Osteoblast (primary cell): ENCODE data around the gene TCF12. TPM values are rescaled to one million over a fixed set of nuclear protein-coding genes. Genes with fewer than 3 reads are reported as not detected.

Experiments
- DNase-seq: peaks from one replicate; pipeline ENCODE4 v3.0.0; 2011; ENCODE audit warnings: low spot score, mixed read lengths; ENCODE audit not compliant: insufficient read length; ENCODE audit errors: missing footprints
- H2AFZ ChIP-seq: 2 replicates; pipeline ENCODE4 v1.6.0; 2011; ENCODE audit warnings: mild to moderate bottlenecking, low read length
- H3K27ac ChIP-seq: 2 replicates; pipeline ENCODE4 v1.5.1; 2011; ENCODE audit warnings: mild to moderate bottlenecking, low read depth, low read length, moderate library complexity
- H3K27me3 ChIP-seq: 2 replicates; pipeline ENCODE4 v1.6.0; 2012; ENCODE audit warnings: mild to moderate bottlenecking, control low read depth, inconsistent platforms, low read length, moderate library complexity; ENCODE audit not compliant: insufficient read depth
- H3K36me3 ChIP-seq: 2 replicates; pipeline ENCODE4 v1.5.1; 2011; ENCODE audit warnings: mild to moderate bottlenecking, low read length, control low read depth, moderate library complexity; ENCODE audit not compliant: insufficient read depth
- H3K4me1 ChIP-seq: 2 replicates; pipeline ENCODE4 v1.5.1; 2011; ENCODE audit warnings: mild to moderate bottlenecking, low read length, control low read depth, moderate library complexity; ENCODE audit not compliant: insufficient read depth
- H3K4me2 ChIP-seq: 2 replicates; pipeline ENCODE4 v1.6.0; 2011; ENCODE audit warnings: mild to moderate bottlenecking, low read length; ENCODE audit not compliant: insufficient read depth
- H3K4me3 ChIP-seq: fragments of 200-600 bp; sonication (generic); 3 replicates; pipeline ENCODE4 v1.5.1; 2012; ENCODE audit warnings: mild to moderate bottlenecking, low read length, inconsistent platforms; ENCODE audit not compliant: insufficient read depth
- H3K79me2 ChIP-seq: 2 replicates; pipeline ENCODE4 v1.6.0; 2012; ENCODE audit warnings: mild to moderate bottlenecking, low read length, control low read depth, inconsistent platforms; ENCODE audit not compliant: insufficient read depth
- H3K9me3 ChIP-seq: 2 replicates; pipeline ENCODE4 v1.5.1; 2011; ENCODE audit warnings: low read depth, low read length, control low read depth
- H4K20me1 ChIP-seq: 2 replicates; pipeline ENCODE4 v1.6.0; 2012; ENCODE audit warnings: mild to moderate bottlenecking, low read length, control low read depth; ENCODE audit not compliant: insufficient read depth
- CTCF ChIP-seq: IDR thresholded peaks from 2 replicates; pipeline ENCODE4 v1.5.1; 2011; ENCODE audit warnings: mild to moderate bottlenecking, low read depth, low read length, moderate library complexity; ENCODE audit errors: extremely low read depth
- total RNA-seq: library from RNA; depleted of rRNA; stranded (reverse); fragments of >200 nt; gene quantifications from 2 replicates; pipeline ENCODE4 v1.2.3, GENCODE V29; 2012

TCF12 gene
- total RNA-seq, 1 donor = 86.5 TPM

GRCh38 chr15:57091636-57092035 is 173.2 kb downstream of the TCF12 start:
- DNase-seq = no peak
- no peaks in the 10 kb centered on the region for H4K20me1 ChIP-seq
- no peak overlapping the region for H3K27ac ChIP-seq
- H3K36me3 ChIP-seq = peaks cover 3% of the 10 kb centered on the region
- no peak overlapping the region for H3K4me3 ChIP-seq
- H3K4me1 ChIP-seq = no peaks in the 10 kb centered on the region
- no peak overlapping the region for H2AFZ ChIP-seq
- TF ChIP-seq CTCF = no peak
- peaks cover 29% of the 10 kb centered on the region for H3K79me2 ChIP-seq
- no peak overlapping the region for H3K4me2 ChIP-seq
- H3K27me3 ChIP-seq = no peaks in the 10 kb centered on the region
- no peaks in the 10 kb centered on the region for H3K9me3 ChIP-seq

DNA sequence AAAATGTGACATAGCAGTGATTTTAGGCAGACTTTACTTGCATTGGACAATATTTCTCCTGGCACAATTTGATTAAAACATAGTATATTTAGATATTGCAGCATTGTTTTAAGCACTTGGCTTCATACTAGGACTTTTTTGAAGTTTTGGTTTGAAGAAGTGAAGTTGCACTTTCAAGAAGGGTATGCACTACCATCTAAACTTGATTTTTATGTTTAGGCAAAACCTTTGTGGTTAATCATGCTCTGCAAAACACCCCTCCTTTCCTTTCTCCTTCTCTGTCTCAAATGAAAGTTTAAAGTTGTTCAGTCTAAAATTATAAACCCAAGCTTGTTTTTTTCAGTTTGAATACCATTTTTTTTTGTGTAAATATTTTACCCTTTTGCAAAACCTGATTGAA is 173.8 kb downstream of the TCF12 start:
- no peaks in the 10 kb centered on the region for H3K9me3 ChIP-seq
- no peak overlapping the region for H3K4me2 ChIP-seq
- H3K4me3 ChIP-seq = no peak overlapping the region
- H3K4me1 ChIP-seq = no peaks in the 10 kb centered on the region
- H4K20me1 ChIP-seq = no peaks in the 10 kb centered on the region
- peaks cover 3% of the 10 kb centered on the region for H3K36me3 ChIP-seq
- no peak for DNase-seq
- no peak overlapping the region for H3K27ac ChIP-seq
- no peak for TF ChIP-seq CTCF
- H3K79me2 ChIP-seq = peaks cover 29% of the 10 kb centered on the region
- no peak overlapping the region for H2AFZ ChIP-seq
- no peaks in the 10 kb centered on the region for H3K27me3 ChIP-seq

DNA sequence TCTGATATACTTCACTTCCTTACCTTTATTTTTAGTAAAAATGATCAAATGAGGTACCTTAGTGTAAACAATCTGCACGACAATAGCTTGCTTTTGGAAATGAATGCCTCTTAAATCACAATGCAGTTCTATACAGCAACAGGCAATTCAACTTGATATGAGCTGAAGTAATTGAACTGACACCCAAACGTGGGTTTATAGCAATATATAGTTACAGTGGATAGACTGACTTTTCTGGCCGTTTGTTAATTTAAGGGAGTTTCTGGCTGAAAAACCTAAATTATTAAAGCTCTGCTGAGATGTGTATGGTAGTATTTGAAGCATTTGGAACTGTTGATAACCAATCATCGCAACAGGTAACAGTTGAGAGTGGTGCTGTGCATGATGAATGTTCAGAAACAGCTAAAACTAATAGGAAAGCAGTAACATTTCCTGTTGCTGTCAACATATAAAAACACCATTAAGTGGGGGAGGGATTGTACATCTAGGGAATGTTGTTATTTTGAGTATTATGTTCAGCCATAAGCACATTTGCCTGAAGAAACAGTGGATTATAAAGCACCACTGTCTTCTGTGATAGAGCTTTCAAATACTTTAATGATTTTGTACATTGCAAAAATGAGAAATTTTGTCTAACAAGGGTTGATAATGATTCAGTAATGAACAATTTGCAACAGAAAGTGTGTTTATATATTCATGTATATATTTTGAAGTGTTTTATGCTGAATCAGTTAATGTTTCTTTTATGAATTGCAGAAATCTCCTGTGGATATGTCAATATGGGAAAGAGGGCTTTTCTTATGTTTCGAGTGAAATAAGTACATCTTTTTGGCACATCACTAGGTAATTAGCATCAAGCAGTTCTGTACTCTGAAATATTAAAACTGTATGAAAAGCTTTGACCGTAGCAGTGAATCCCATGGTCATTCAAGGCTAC is 176.1 kb downstream of the TCF12 start:
- H3K9me3 ChIP-seq = no peaks in the 10 kb centered on the region
- DNase-seq = no peak
- H3K27me3 ChIP-seq = no peaks in the 10 kb centered on the region
- no peak overlapping the region for H3K4me2 ChIP-seq
- H3K27ac ChIP-seq = no peak overlapping the region
- no peaks in the 10 kb centered on the region for H3K4me1 ChIP-seq
- H3K36me3 ChIP-seq = peaks cover 3% of the 10 kb centered on the region
- no peak overlapping the region for H3K4me3 ChIP-seq
- no peak overlapping the region for H2AFZ ChIP-seq
- no peak for TF ChIP-seq CTCF
- H4K20me1 ChIP-seq = no peaks in the 10 kb centered on the region
- H3K79me2 ChIP-seq = peaks cover 17% of the 10 kb centered on the region

DNA sequence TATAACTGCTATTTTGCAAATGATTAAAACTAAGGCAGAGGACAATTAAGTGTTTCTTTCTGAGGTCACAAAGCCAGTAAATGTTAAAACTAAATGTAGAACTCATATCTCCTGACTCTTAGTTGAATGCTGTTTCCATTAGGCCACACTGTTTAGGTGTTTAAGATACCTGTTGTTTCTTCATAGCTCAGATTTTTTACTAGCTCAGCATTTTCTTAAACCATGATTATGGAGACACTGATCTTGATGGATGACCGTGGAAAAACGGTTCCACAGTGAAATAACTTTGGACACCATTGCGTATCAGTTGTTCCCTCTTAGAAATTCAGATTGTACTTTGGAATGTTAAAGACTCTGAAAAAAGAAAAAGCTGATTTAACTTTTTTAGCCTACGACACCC is 177.5 kb downstream of the TCF12 start:
- DNase-seq = no peak
- Histone ChIP-seq H3K36me3 (peaks cover 3% of the 10 kb centered on the region), H3K9me3 (no peaks in the 10 kb centered on the region), H3K4me2 (no peak overlapping the region), H4K20me1 (no peaks in the 10 kb centered on the region), H3K4me3 (no peak overlapping the region), H3K79me2 (peaks cover 14% of the 10 kb centered on the region), H3K27me3 (no peaks in the 10 kb centered on the region), H3K27ac (no peak overlapping the region), H2AFZ (no peak overlapping the region), H3K4me1 (no peaks in the 10 kb centered on the region)
- TF ChIP-seq CTCF = no peak
